GM23338 (cell line): Measurements from ENCODE around the gene RPL12. TPM values are rescaled to one million over a fixed set of nuclear protein-coding genes. Genes with fewer than 3 reads are reported as not detected.

Experiments used
- ATAC-seq: fragments of 200-7000 bp; cut with Tn5 transposase; 3 replicates; pipeline ENCODE4 v1.9.1; 2020
- DNase-seq: peaks from one replicate; pipeline ENCODE4 v3.0.0-alpha.2; 2015; ENCODE audit warnings: low spot score
- H2AFZ ChIP-seq: fragments of 200-600 bp; sonication (generic); 2 replicates; pipeline ENCODE4 v1.8.0; 2016; ENCODE audit warnings: antibody characterized with exemption, mild to moderate bottlenecking, moderate library complexity
- H3F3A ChIP-seq: fragments of 200-600 bp; sonication (generic); replicated peaks from 2 replicates; pipeline ENCODE4 v1.8.0; 2017; ENCODE audit warnings: antibody characterized with exemption, mixed run types, low read depth
- H3K27ac ChIP-seq: fragments of 200-600 bp; sonication (generic); 2 replicates; pipeline ENCODE4 v1.6.1; 2016; ENCODE audit warnings: low read depth
- H3K27me3 ChIP-seq: fragments of 200-600 bp; sonication (generic); 2 replicates; pipeline ENCODE4 v1.8.0; 2016; ENCODE audit warnings: mild to moderate bottlenecking, mixed run types, moderate library complexity; ENCODE audit not compliant: insufficient read depth
- H3K36me3 ChIP-seq: fragments of 200-600 bp; sonication (generic); 2 replicates; pipeline ENCODE4 v1.8.0; 2016; ENCODE audit warnings: mild to moderate bottlenecking; ENCODE audit not compliant: insufficient read depth
- H3K4me1 ChIP-seq: fragments of 200-600 bp; sonication (generic); 2 replicates; pipeline ENCODE4 v1.8.0; 2016; ENCODE audit warnings: mild to moderate bottlenecking, moderate library complexity; ENCODE audit not compliant: insufficient read depth
- H3K4me2 ChIP-seq: fragments of 200-600 bp; sonication (generic); 2 replicates; pipeline ENCODE4 v1.7.1; 2017; ENCODE audit warnings: mixed run types
- H3K4me3 ChIP-seq: fragments of 200-600 bp; sonication (generic); 2 replicates; pipeline ENCODE4 v1.6.1; 2016; ENCODE audit warnings: mixed run types
- H3K79me2 ChIP-seq: fragments of 200-600 bp; sonication (generic); replicated peaks from 2 replicates; pipeline ENCODE4 v1.8.0; 2017; ENCODE audit warnings: mild to moderate bottlenecking; ENCODE audit not compliant: insufficient read depth
- H3K9me2 ChIP-seq: fragments of 200-600 bp; sonication (generic); 2 replicates; pipeline ENCODE4 v1.8.0; 2017; ENCODE audit not compliant: insufficient read depth
- H4K20me1 ChIP-seq: fragments of 200-600 bp; sonication (generic); replicated peaks from 2 replicates; pipeline ENCODE4 v1.8.0; 2017; ENCODE audit warnings: mild to moderate bottlenecking; ENCODE audit not compliant: insufficient read depth
- H3K27ac Mint-ChIP-seq: 2 replicates; pipeline ENCODE4 v1.8.0; 2020; ENCODE audit warnings: inconsistent platforms, mild to moderate bottlenecking, moderate library complexity, mixed read lengths
- H3K27me3 Mint-ChIP-seq: 3 replicates; pipeline ENCODE4 v1.8.0; 2022; ENCODE audit warnings: low read depth, mild to moderate bottlenecking, moderate library complexity, mixed read lengths, inconsistent platforms; ENCODE audit not compliant: insufficient read depth, poor library complexity
- H3K36me3 Mint-ChIP-seq: 3 replicates; pipeline ENCODE4 v1.8.0; 2021; ENCODE audit warnings: low read depth, mild to moderate bottlenecking, inconsistent platforms, moderate library complexity, mixed read lengths
- H3K4me1 Mint-ChIP-seq: 3 replicates; pipeline ENCODE4 v1.8.0; 2020; ENCODE audit warnings: mild to moderate bottlenecking, inconsistent platforms, mixed read lengths
- H3K4me3 Mint-ChIP-seq: 3 replicates; pipeline ENCODE4 v1.8.0; 2021; ENCODE audit warnings: moderate library complexity, mild to moderate bottlenecking, inconsistent platforms, mixed read lengths
- H3K9me3 Mint-ChIP-seq: 3 replicates; pipeline ENCODE4 v1.8.0; 2020; ENCODE audit warnings: moderate library complexity, mild to moderate bottlenecking, inconsistent platforms, mixed read lengths
- CREB1 ChIP-seq: fragments of 250-450 bp; sonication (Bioruptor Pico); IDR thresholded peaks from 2 replicates; pipeline ENCODE4 v1.5.0; 2020; ENCODE audit warnings: low read depth, mild to moderate bottlenecking, moderate library complexity
- EZH2 ChIP-seq: fragments of 200-600 bp; sonication (generic); IDR thresholded peaks from one replicate; pipeline ENCODE4 v1.8.0; 2017; ENCODE audit warnings: antibody characterized with exemption, mild to moderate bottlenecking, low read depth; ENCODE audit not compliant: unreplicated experiment
- NANOG ChIP-seq: IDR thresholded peaks from 2 replicates; pipeline ENCODE4 v1.6.1; 2016; ENCODE audit warnings: antibody characterized with exemption, borderline replicate concordance
- ZNF331 ChIP-seq: fragments of 250-450 bp; sonication (Bioruptor Pico); IDR thresholded peaks from 2 replicates; pipeline ENCODE4 v1.5.0; 2020; ENCODE audit warnings: low read depth, mild to moderate bottlenecking, moderate library complexity
- polyA plus RNA-seq: library from polyadenylated mRNA; unstranded; fragments of >200 nt; fragmentation: Nextera tagmentation; extraction: Ambion mirVana; gene quantifications from 2 replicates; pipeline ENCODE4 v1.2.1, GENCODE V29; 2016
- total RNA-seq: library from RNA; depleted of rRNA; stranded (reverse); fragments of >200 nt; shearing (Covaris generic); gene quantifications from 2 replicates; pipeline ENCODE4 v1.2.3, GENCODE V29; 2014
- TF ChIP-seq, protein P1 (sequence below): fragments of 250-450 bp; sonication (Bioruptor Pico); IDR thresholded peaks from 2 replicates; pipeline ENCODE4 v1.5.0; 2020; ENCODE audit warnings: mild to moderate bottlenecking, moderate library complexity
- TF ChIP-seq, protein P2 (sequence below): IDR thresholded peaks from 2 replicates; pipeline ENCODE4 v1.6.1; 2016; ENCODE audit warnings: antibody characterized with exemption
- TF ChIP-seq, protein P3 (sequence below), 2 experiments: fragments of 200-600 bp in 1 of 2; sonication (generic) in 1 of 2; conservative IDR thresholded peaks; 2 replicates each; pipeline versions ENCODE4 v1.5.1 to v1.6.1; 2016 to 2017; ENCODE audit warnings: antibody characterized with exemption in 2 of 2, low read depth in 2 of 2, mild to moderate bottlenecking in 2 of 2, moderate library complexity in 1 of 2
- TF ChIP-seq, protein P4 (sequence below): IDR thresholded peaks from one replicate; pipeline ENCODE4 v1.6.1; 2018; ENCODE audit warnings: antibody characterized with exemption; ENCODE audit not compliant: unreplicated experiment

The RPL12 gene
- total and polyA plus RNA-seq, 2 experiments from 2014 or later: 2,121 to 2,596 TPM

DNA sequence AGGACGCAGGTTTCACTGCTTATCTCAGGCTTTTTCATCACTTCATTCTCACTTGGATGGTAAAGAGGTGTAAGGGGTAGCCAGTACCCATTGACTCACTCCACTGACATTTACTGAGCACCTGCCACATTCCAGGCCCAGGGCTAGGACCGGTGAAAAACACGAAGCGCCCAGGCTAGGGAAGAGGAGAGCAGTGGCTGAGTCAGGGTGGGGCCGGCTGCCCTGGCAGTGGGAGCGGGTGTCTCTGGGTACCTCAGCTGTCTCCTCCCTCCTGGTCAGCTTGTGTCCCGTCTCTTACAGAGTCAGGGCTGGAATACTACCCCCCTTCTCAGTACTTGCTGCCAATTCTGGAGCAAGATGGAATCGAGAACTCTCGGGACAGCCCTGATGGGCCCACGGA lies 22.3 kb upstream of the RPL12 start (continued):
- TF ChIP-seq NANOG: no peak
- TF ChIP-seq, protein P1, sequence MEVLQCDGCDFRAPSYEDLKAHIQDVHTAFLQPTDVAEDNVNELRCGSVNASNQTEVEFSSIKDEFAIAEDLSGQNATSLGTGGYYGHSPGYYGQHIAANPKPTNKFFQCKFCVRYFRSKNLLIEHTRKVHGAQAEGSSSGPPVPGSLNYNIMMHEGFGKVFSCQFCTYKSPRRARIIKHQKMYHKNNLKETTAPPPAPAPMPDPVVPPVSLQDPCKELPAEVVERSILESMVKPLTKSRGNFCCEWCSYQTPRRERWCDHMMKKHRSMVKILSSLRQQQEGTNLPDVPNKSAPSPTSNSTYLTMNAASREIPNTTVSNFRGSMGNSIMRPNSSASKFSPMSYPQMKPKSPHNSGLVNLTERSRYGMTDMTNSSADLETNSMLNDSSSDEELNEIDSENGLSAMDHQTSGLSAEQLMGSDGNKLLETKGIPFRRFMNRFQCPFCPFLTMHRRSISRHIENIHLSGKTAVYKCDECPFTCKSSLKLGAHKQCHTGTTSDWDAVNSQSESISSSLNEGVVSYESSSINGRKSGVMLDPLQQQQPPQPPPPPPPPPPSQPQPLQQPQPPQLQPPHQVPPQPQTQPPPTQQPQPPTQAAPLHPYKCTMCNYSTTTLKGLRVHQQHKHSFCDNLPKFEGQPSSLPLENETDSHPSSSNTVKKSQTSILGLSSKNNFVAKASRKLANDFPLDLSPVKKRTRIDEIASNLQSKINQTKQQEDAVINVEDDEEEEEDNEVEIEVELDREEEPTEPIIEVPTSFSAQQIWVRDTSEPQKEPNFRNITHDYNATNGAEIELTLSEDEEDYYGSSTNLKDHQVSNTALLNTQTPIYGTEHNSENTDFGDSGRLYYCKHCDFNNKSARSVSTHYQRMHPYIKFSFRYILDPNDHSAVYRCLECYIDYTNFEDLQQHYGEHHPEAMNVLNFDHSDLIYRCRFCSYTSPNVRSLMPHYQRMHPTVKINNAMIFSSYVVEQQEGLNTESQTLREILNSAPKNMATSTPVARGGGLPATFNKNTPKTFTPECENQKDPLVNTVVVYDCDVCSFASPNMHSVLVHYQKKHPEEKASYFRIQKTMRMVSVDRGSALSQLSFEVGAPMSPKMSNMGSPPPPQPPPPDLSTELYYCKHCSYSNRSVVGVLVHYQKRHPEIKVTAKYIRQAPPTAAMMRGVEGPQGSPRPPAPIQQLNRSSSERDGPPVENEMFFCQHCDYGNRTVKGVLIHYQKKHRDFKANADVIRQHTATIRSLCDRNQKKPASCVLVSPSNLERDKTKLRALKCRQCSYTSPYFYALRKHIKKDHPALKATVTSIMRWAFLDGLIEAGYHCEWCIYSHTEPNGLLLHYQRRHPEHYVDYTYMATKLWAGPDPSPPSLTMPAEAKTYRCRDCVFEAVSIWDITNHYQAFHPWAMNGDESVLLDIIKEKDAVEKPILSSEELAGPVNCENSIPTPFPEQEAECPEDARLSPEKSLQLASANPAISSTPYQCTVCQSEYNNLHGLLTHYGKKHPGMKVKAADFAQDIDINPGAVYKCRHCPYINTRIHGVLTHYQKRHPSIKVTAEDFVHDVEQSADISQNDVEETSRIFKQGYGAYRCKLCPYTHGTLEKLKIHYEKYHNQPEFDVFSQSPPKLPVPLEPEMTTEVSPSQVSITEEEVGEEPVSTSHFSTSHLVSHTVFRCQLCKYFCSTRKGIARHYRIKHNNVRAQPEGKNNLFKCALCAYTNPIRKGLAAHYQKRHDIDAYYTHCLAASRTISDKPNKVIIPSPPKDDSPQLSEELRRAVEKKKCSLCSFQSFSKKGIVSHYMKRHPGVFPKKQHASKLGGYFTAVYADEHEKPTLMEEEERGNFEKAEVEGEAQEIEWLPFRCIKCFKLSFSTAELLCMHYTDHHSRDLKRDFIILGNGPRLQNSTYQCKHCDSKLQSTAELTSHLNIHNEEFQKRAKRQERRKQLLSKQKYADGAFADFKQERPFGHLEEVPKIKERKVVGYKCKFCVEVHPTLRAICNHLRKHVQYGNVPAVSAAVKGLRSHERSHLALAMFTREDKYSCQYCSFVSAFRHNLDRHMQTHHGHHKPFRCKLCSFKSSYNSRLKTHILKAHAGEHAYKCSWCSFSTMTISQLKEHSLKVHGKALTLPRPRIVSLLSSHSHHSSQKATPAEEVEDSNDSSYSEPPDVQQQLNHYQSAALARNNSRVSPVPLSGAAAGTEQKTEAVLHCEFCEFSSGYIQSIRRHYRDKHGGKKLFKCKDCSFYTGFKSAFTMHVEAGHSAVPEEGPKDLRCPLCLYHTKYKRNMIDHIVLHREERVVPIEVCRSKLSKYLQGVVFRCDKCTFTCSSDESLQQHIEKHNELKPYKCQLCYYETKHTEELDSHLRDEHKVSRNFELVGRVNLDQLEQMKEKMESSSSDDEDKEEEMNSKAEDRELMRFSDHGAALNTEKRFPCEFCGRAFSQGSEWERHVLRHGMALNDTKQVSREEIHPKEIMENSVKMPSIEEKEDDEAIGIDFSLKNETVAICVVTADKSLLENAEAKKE (CRISPR knock-in tag): no peak
- TF ChIP-seq, protein P2, sequence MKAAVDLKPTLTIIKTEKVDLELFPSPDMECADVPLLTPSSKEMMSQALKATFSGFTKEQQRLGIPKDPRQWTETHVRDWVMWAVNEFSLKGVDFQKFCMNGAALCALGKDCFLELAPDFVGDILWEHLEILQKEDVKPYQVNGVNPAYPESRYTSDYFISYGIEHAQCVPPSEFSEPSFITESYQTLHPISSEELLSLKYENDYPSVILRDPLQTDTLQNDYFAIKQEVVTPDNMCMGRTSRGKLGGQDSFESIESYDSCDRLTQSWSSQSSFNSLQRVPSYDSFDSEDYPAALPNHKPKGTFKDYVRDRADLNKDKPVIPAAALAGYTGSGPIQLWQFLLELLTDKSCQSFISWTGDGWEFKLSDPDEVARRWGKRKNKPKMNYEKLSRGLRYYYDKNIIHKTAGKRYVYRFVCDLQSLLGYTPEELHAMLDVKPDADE: no peak
- TF ChIP-seq ZNF331 (CRISPR knock-in tag): no peak

DNA sequence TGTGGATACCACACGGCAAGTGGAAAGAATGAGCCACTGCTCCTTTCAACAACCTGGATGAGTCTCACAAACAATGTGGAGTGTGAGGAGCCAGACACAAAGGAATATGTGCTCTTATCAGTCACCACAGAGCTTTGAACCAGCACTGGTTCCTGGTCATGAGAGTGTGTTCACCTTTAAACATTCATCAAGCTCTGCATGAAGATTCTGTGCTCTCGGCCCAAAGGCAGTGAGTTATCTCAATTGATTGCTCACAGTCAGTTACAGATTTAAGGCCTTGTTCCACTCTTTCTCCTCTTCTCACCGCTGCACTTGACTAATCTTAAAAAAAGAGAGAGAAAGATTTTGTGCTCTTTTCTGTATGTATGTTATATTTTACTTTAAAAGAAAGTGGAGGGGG lies 19.5 kb upstream of the RPL12 start:
- H3K4me2 ChIP-seq: no peak overlapping the region
- TF ChIP-seq EZH2 (no peak), CREB1 (CRISPR knock-in tag) (no peak)
- TF ChIP-seq, protein P3, sequence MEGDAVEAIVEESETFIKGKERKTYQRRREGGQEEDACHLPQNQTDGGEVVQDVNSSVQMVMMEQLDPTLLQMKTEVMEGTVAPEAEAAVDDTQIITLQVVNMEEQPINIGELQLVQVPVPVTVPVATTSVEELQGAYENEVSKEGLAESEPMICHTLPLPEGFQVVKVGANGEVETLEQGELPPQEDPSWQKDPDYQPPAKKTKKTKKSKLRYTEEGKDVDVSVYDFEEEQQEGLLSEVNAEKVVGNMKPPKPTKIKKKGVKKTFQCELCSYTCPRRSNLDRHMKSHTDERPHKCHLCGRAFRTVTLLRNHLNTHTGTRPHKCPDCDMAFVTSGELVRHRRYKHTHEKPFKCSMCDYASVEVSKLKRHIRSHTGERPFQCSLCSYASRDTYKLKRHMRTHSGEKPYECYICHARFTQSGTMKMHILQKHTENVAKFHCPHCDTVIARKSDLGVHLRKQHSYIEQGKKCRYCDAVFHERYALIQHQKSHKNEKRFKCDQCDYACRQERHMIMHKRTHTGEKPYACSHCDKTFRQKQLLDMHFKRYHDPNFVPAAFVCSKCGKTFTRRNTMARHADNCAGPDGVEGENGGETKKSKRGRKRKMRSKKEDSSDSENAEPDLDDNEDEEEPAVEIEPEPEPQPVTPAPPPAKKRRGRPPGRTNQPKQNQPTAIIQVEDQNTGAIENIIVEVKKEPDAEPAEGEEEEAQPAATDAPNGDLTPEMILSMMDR (conservative IDR thresholded peaks at IDR 0.05; ENCODE audit: low read depth in 2 of 2): no peak
- TF ChIP-seq, protein P4, sequence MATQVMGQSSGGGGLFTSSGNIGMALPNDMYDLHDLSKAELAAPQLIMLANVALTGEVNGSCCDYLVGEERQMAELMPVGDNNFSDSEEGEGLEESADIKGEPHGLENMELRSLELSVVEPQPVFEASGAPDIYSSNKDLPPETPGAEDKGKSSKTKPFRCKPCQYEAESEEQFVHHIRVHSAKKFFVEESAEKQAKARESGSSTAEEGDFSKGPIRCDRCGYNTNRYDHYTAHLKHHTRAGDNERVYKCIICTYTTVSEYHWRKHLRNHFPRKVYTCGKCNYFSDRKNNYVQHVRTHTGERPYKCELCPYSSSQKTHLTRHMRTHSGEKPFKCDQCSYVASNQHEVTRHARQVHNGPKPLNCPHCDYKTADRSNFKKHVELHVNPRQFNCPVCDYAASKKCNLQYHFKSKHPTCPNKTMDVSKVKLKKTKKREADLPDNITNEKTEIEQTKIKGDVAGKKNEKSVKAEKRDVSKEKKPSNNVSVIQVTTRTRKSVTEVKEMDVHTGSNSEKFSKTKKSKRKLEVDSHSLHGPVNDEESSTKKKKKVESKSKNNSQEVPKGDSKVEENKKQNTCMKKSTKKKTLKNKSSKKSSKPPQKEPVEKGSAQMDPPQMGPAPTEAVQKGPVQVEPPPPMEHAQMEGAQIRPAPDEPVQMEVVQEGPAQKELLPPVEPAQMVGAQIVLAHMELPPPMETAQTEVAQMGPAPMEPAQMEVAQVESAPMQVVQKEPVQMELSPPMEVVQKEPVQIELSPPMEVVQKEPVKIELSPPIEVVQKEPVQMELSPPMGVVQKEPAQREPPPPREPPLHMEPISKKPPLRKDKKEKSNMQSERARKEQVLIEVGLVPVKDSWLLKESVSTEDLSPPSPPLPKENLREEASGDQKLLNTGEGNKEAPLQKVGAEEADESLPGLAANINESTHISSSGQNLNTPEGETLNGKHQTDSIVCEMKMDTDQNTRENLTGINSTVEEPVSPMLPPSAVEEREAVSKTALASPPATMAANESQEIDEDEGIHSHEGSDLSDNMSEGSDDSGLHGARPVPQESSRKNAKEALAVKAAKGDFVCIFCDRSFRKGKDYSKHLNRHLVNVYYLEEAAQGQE: no peak

More for the DNA sequence above, 19.5 kb upstream of the RPL12 start:
- Histone ChIP-seq H4K20me1 (no peaks in the 10 kb centered on the region), H3K27ac (0 out of 2 replicates have a peak overlapping the region, but pooled peaks have one; percentile 0), H3K4me1 (0 out of 2 replicates have a peak, but pooled peaks cover 8% of the 10 kb centered on the region), H3K36me3 (no peaks in the 10 kb centered on the region; the same call in 1 of the 2 replicates), H3F3A (0 out of 2 replicates have a peak, but pooled peaks cover 7% of the 10 kb centered on the region), H3K27me3 (no peaks in the 10 kb centered on the region), H3K9me2 (no peaks in the 10 kb centered on the region), H3K79me2 (no peaks in the 10 kb centered on the region), H3K4me3 (no peak overlapping the region), H2AFZ (no peak overlapping the region)
- Mint-ChIP-seq H3K27me3 (no peaks in the 10 kb centered on the region), H3K9me3 (no peaks in the 10 kb centered on the region), H3K36me3 (peaks cover 27% of the 10 kb centered on the region), H3K27ac (no peak overlapping the region), H3K4me3 (no peak overlapping the region), H3K4me1 (no peaks in the 10 kb centered on the region; the same call in 2 of the 3 replicates)
- no peak for ATAC-seq
- DNase-seq: no peak
